H1 (cell line): ENCODE results near the gene ID1. TPM values are rescaled to one million over a fixed set of nuclear protein-coding genes. Genes with fewer than 3 reads are reported as not detected.

Experiments used
- BCL11A ChIP-seq, 2 experiments: IDR thresholded peaks; one replicate each; pipeline ENCODE4 v1.6.1; 2011; ENCODE audit warnings: low read depth in 2 of 2, low read length in 2 of 2, mild to moderate bottlenecking in 2 of 2
- CBX5 ChIP-seq: fragments of 300-800, 300-1000 bp; sonication (generic); IDR thresholded peaks from 2 replicates; pipeline ENCODE4 v1.7.1; 2016; ENCODE audit warnings: antibody characterized with exemption, low read length, low read depth
- CREB1 ChIP-seq: IDR thresholded peaks from 2 replicates; pipeline ENCODE4 v1.6.1; 2012; ENCODE audit warnings: inconsistent platforms
- RAD21 ChIP-seq, 2 experiments: IDR thresholded peaks in 1 of 2; conservative IDR thresholded peaks in 1 of 2; 2 replicates each; pipeline ENCODE4 v1.6.1; 2011; ENCODE audit warnings: low read depth in 2 of 2, low read length in 2 of 2, improper control_type of control experiment in 1 of 2, inconsistent platforms in 1 of 2, mild to moderate bottlenecking in 1 of 2, moderate library complexity in 1 of 2
- SIRT6 ChIP-seq: IDR thresholded peaks from one replicate; pipeline ENCODE4 v1.7.1; 2012; ENCODE audit warnings: low read length, inconsistent platforms
- polyA plus RNA-seq, 7 experiments: library from polyadenylated mRNA; depleted of rRNA in 3 of 7; stranded (reverse) in 5 of 7; unstranded in 2 of 7; fragments of >200 nt in 5 of 7; fragments of 200-250 nt in 2 of 7; gene quantifications; 1 replicate in 5 of 7; 2 replicates in 1 of 7; 4 replicates in 1 of 7; pipeline versions ENCODE4 v1.2.1 to v1.2.3, GENCODE V29; 2011 to 2013; ENCODE audit warnings: missing spikeins in 2 of 7, mixed read lengths in 2 of 7
- total RNA-seq: library from RNA; stranded (reverse); fragmentation: NEBNext Ultra II Directional; extraction: Animal tissue kit (Norgen Biotek cat#: 25700); gene quantifications from 2 replicates; pipeline ENCODE4 v1.2.1, GENCODE V29; 2021

The ID1 gene
- total and polyA plus RNA-seq, 2 of the 8 experiments (the other 6 are each of a cell fraction or from before 2014, with no cell fraction given) = 120 to 357 TPM

- TF ChIP-seq SIRT6 (no peak), BCL11A (IDR thresholded peaks at IDR 0.05; ENCODE audit: low read depth in 2 of 2, low read length in 2 of 2) (no peak), CBX5 (no peak), CREB1 (no peak), RAD21 (IDR thresholded peaks at IDR 0.05 in 1 of 2, conservative IDR thresholded peaks at IDR 0.05 in 1 of 2; ENCODE audit: low read depth in 2 of 2, low read length in 2 of 2) (no peak)
- TF ChIP-seq, all 59 proteins: peak for 0
These were observed 32.6 kb downstream of the ID1 start, which contains the start of gene COX4I2 (continued) for GRCh38 chr20:31637660-31638059.
